K562 (cell line): ENCODE measurements around the gene C19orf12. TPM values are rescaled to one million over a fixed set of nuclear protein-coding genes. Genes with fewer than 3 reads are reported as not detected.
A peak's percentile ranks its signal among the peaks of the same experiment; 100 is the strongest.

Source experiments
- ATAC-seq: fragments of 200-7000 bp; cut with Tn5 transposase; 3 replicates; pipeline ENCODE4 v1.9.1; 2020; ENCODE audit warnings: moderate library complexity
- BruUV-seq: library from RNA; stranded (reverse); fragments of 400-500 nt; replicated peaks from 2 replicates; lab custom pipeline; 2021; lab: Mats Ljungman, UMichigan
- CTCF ChIA-PET: fragments of 300-600 bp; formaldehyde crosslinking; extraction: SDS; loops from one replicate; lab custom pipeline; 2021; ENCODE audit warnings: low intra/inter-chr PET ratio; lab: Yijun Ruan, JAX
- POLR2A ChIA-PET: fragments of 300-600, 350-650 bp; sonication (Branson Sonifier 250); formaldehyde crosslinking; extraction: SDS; loops from one replicate; lab custom pipeline; 2021; ENCODE audit warnings: antibody characterized with exemption, inconsistent platforms; lab: Yijun Ruan, JAX
- DNase-seq, 4 experiments: peaks; one replicate each; pipeline versions ENCODE4 v3.0.0 to v3.0.0-alpha.2; 2011 to 2018; ENCODE audit warnings: low spot score in 3 of 4, mixed read lengths in 3 of 4; ENCODE audit errors: extremely low read depth in 1 of 4
- FAIRE-seq: peaks from 2 replicates; lab custom pipeline; 2011; peaks lifted over from hg19 to GRCh38; lab: Jason Lieb, UNC
- H2AFZ ChIP-seq: 2 replicates; pipeline ENCODE4 v1.6.0; 2011; ENCODE audit warnings: low read depth, low read length, control low read depth, inconsistent platforms
- H3K27ac ChIP-seq: fragments of 200-600 bp; 3 replicates; pipeline ENCODE4 v1.8.0; 2011; ENCODE audit warnings: low read depth, mild to moderate bottlenecking, control low read depth, inconsistent platforms, low read length, moderate library complexity, mixed read lengths; ENCODE audit errors: extremely low read depth
- H3K27me3 ChIP-seq, 2 experiments: fragments of 300-600 bp in 1 of 2; 2 replicates in 1 of 2; 3 replicates in 1 of 2; pipeline versions ENCODE4 v1.6.0 to v1.8.0; 2011; ENCODE audit warnings: inconsistent platforms in 2 of 2, low read length in 2 of 2, mild to moderate bottlenecking in 1 of 2, mixed read lengths in 1 of 2, moderate library complexity in 1 of 2; ENCODE audit not compliant: control insufficient read depth in 2 of 2, insufficient read depth in 2 of 2
- H3K36me3 ChIP-seq: fragments of 300-600 bp; 3 replicates; pipeline ENCODE4 v1.8.0; 2011; ENCODE audit warnings: mild to moderate bottlenecking, low read length, inconsistent platforms; ENCODE audit not compliant: control insufficient read depth, insufficient read depth
- H3K4me1 ChIP-seq, 2 experiments: fragments of 200-600 bp in 1 of 2; replicated peaks in 1 of 2; 2 replicates in 1 of 2; 3 replicates in 1 of 2; pipeline versions ENCODE4 v1.5.1 to v1.8.0; 2011; ENCODE audit warnings: inconsistent platforms in 2 of 2, low read length in 2 of 2, mild to moderate bottlenecking in 1 of 2, mixed read lengths in 1 of 2, moderate library complexity in 1 of 2; ENCODE audit not compliant: control insufficient read depth in 2 of 2, insufficient read depth in 2 of 2
- H3K4me2 ChIP-seq: 2 replicates; pipeline ENCODE4 v1.6.1; 2011; ENCODE audit warnings: low read length, control low read depth, inconsistent platforms, mixed read lengths; ENCODE audit not compliant: insufficient read depth
- H3K4me3 ChIP-seq: fragments of 200-600 bp; sonication (generic), shearing (Covaris generic); 2 replicates; pipeline ENCODE4 v1.5.1; 2016; ENCODE audit warnings: control low read depth, inconsistent platforms
- H3K79me2 ChIP-seq: fragments of 200-600 bp; 3 replicates; pipeline ENCODE4 v1.8.0; 2011; ENCODE audit warnings: low read length, inconsistent platforms; ENCODE audit not compliant: control insufficient read depth, insufficient read depth
- H3K9ac ChIP-seq, 2 experiments: 2 replicates each; pipeline versions ENCODE4 v1.6.0 to v1.6.1; 2011; ENCODE audit warnings: low read depth in 2 of 2, low read length in 2 of 2, control low read depth in 1 of 2, inconsistent platforms in 1 of 2, mild to moderate bottlenecking in 1 of 2, mixed read lengths in 1 of 2; ENCODE audit not compliant: insufficient read depth in 1 of 2
- H3K9me1 ChIP-seq: one replicate; pipeline ENCODE4 v1.6.0; 2011; ENCODE audit warnings: inconsistent platforms, mild to moderate bottlenecking, low read length, moderate library complexity; ENCODE audit not compliant: control insufficient read depth, insufficient read depth
- H3K9me3 ChIP-seq: replicated peaks from 2 replicates; pipeline ENCODE4 v1.5.1; 2011; ENCODE audit warnings: low read depth, low read length, inconsistent platforms; ENCODE audit not compliant: control insufficient read depth, insufficient read depth
- H4K20me1 ChIP-seq: replicated peaks from 2 replicates; pipeline ENCODE4 v1.6.1; 2011; ENCODE audit warnings: low read length, inconsistent platforms, mixed read lengths; ENCODE audit not compliant: control insufficient read depth, insufficient read depth
- CBX3 ChIP-seq, 2 experiments: IDR thresholded peaks; 1 replicate in 1 of 2; 2 replicates in 1 of 2; pipeline ENCODE4 v1.6.1; 2012; ENCODE audit warnings: inconsistent platforms in 2 of 2, low read length in 2 of 2, borderline replicate concordance in 1 of 2, control low read depth in 1 of 2
- GTF2A2 ChIP-seq: IDR thresholded peaks from 2 replicates; pipeline ENCODE4 v1.6.1; 2016; ENCODE audit warnings: mild to moderate bottlenecking, missing genetic modification characterization, missing compliant biosample characterization
- PHF8 ChIP-seq: fragments of 200-600 bp; sonication (generic); IDR thresholded peaks from 2 replicates; pipeline ENCODE4 v1.6.1; 2012; ENCODE audit warnings: mixed run types, mild to moderate bottlenecking, inconsistent platforms, low read length, moderate library complexity, borderline replicate concordance
- TCF3 ChIP-seq: sonication (generic); formaldehyde crosslinking; IDR thresholded peaks from 2 replicates; pipeline ENCODE4 v1.4.0; 2020; ENCODE audit warnings: mild to moderate bottlenecking, missing genetic modification reagents
- YBX1 ChIP-seq: fragments of 450-650 bp; IDR thresholded peaks from 2 replicates; pipeline ENCODE4 v1.7.1; 2016; ENCODE audit warnings: mild to moderate bottlenecking
- WGBS: fragments of 100-300 bp; shearing (Covaris generic); methylation state at CpG from one replicate; pipeline ENCODE4 v1.1.6; 2016; ENCODE audit warnings: low coverage, mixed read lengths; ENCODE audit not compliant: insufficient coverage; ENCODE audit errors: missing lambda C conversion rate; 5-methylcytosine and 5-hydroxymethylcytosine counted together
- in situ Hi-C: fragments of 300-500 bp; cut with MboI; formaldehyde crosslinking; loops from 4 replicates; pipeline ENCODE4 v1.15.0; 2018; ENCODE audit warnings: inconsistent platforms, mixed read lengths
- intact Hi-C: fragments of 100-400 bp; cut with micrococcal nuclease; formaldehyde crosslinking; loops from 2 replicates; pipeline ENCODE4 v1.14.2; 2022
- polyA plus RNA-seq, 8 experiments: library from polyadenylated mRNA; depleted of rRNA in 4 of 8; stranded (reverse) in 5 of 8; unstranded in 3 of 8; fragments of >200 nt; fragmentation: Nextera tagmentation in 2 of 8; fragmentation: Illumina TruSeq in 1 of 8; extraction: Ambion mirVana in 2 of 8; extraction: Trizol in 1 of 8; gene quantifications; 2 replicates each; pipeline versions ENCODE4 v1.2.1 to v1.2.3, GENCODE V29; 2011 to 2014; ENCODE audit warnings: inconsistent platforms in 1 of 8, missing spikeins in 1 of 8
- total RNA-seq, 7 experiments: library from RNA; depleted of rRNA in 6 of 7; stranded (reverse); fragments of >200 nt in 6 of 7; fragmentation: Illumina TruSeq in 2 of 7; extraction: Trizol in 2 of 7; gene quantifications; 2 replicates each; pipeline versions ENCODE4 v1.2.1 to v1.2.3, GENCODE V29; 2011 to 2021; ENCODE audit warnings: low replicate concordance in 1 of 7
- TF ChIP-seq, protein P1 (sequence below): sonication (generic); formaldehyde crosslinking; IDR thresholded peaks from 2 replicates; pipeline ENCODE4 v1.8.1; 2023; ENCODE audit warnings: mild to moderate bottlenecking, missing genetic modification reagents, moderate library complexity
- TF ChIP-seq, protein P2 (sequence below): fragments of 250-450 bp; sonication (Bioruptor Pico); IDR thresholded peaks from 2 replicates; pipeline ENCODE4 v1.4.0; 2020; ENCODE audit warnings: borderline replicate concordance

The C19orf12 gene
- total and polyA plus RNA-seq, 9 of the 15 experiments (the other 6 are each of a cell fraction or from before 2014, with no cell fraction given), result 1.9 to 14.5 (median 10.2) TPM

DNA sequence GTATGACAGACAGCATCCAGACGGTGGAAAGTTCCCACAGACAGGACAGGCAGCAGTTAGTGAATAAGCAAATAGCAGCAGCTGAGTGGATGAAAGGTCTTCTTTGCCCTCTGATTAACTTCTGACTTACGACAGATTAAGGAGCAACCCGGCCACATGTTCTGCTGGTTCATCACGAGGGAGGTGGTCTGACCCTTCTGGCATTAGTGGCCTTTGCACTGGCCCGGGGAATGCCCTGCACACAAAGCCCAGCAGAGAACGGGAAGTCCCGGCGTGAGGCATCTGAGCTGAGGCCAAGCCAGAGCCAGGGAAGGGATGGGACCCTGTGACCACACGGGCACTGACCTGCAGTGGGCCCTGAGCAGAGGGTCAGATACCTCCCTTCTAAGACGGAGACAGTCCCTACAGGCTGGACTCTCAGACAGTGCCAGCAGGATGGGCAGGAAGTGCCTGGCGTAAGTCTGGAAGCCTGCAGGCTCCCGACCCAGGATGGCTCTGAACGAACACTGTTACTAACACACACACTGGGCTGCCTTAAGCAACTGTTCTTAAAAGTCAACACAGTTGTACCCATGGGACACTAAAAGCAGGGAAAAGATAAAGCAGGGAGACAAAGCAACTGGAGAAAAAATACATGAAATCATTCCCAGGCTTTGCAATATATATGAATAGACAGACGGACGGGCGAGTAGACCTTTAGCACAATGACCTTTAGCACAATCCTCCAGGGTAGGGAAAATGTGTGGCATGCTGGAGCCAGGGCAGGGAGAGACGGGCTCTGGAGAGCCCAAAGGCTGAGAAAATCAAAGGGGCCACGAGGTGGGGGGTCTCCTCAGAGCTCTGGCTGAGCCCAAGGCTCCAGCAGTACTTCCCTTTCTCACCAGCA lies 6.3 kb downstream of the C19orf12 start:
- no peak for FAIRE-seq
- no peaks in the 10 kb centered on the region for H3K9me3 ChIP-seq
- no peaks in the 10 kb centered on the region for H3K9me1 ChIP-seq
- H3K4me3 ChIP-seq, result no peak overlapping the region
- peaks cover 4% of the 10 kb centered on the region; the same call in 1 of the 3 replicates for H3K79me2 ChIP-seq
- no peaks in the 10 kb centered on the region for H4K20me1 ChIP-seq
- H3K27ac ChIP-seq, result no peak overlapping the region
- no peak overlapping the region for H3K4me2 ChIP-seq
- no peak for TF ChIP-seq PHF8
- TF ChIP-seq, protein P1, sequence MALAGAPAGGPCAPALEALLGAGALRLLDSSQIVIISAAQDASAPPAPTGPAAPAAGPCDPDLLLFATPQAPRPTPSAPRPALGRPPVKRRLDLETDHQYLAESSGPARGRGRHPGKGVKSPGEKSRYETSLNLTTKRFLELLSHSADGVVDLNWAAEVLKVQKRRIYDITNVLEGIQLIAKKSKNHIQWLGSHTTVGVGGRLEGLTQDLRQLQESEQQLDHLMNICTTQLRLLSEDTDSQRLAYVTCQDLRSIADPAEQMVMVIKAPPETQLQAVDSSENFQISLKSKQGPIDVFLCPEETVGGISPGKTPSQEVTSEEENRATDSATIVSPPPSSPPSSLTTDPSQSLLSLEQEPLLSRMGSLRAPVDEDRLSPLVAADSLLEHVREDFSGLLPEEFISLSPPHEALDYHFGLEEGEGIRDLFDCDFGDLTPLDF (CRISPR knock-in tag), result no peak
- TF ChIP-seq YBX1, result no peak
- TF ChIP-seq, protein P2, sequence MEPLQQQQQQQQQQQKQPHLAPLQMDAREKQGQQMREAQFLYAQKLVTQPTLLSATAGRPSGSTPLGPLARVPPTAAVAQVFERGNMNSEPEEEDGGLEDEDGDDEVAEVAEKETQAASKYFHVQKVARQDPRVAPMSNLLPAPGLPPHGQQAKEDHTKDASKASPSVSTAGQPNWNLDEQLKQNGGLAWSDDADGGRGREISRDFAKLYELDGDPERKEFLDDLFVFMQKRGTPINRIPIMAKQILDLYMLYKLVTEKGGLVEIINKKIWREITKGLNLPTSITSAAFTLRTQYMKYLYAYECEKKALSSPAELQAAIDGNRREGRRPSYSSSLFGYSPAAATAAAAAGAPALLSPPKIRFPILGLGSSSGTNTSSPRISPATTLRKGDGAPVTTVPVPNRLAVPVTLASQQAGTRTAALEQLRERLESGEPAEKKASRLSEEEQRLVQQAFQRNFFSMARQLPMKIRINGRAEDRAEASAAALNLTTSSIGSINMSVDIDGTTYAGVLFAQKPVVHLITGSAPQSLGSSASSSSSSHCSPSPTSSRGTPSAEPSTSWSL (CRISPR knock-in tag), result no peak
- TF ChIP-seq GTF2A2 (tag), result no peak
- TF ChIP-seq TCF3 (CRISPR knock-in tag), result no peak
- TF ChIP-seq CBX3 (IDR thresholded peaks at IDR 0.05; ENCODE audit: borderline replicate concordance in 1 of 2, low read length in 2 of 2), result no peak
- H3K36me3 ChIP-seq, result peaks cover 19% of the 10 kb centered on the region; the same call in 2 of the 3 replicates
- H3K9ac ChIP-seq, result peak overlapping the region in 1 of 2 experiments; percentile 55; a peak in 1 of 4 replicates
- BruUV-seq, result no TSS peak
- H3K4me1 ChIP-seq, result peaks cover 0 to 9% of the 10 kb centered on the region in 2 experiments; a peak in 2 of 5 replicates
- ChIA-PET POLR2A (interaction anchor here (1.2 to 3.6 kb wide), 2 partner anchors 8 to 9 kb away, joined by 4 to 10 read pairs; no protein-coding TSS in a partner anchor), CTCF (no interaction called here)
- intact Hi-C loops (no loop called here), in situ Hi-C loops (no loop called here)
- WGBS, result 77% methylated on average over 17 of the region's 18 CpGs
- no peak for DNase-seq
- no peak for ATAC-seq
- no peak overlapping the region for H2AFZ ChIP-seq
- no peaks in the 10 kb centered on the region for H3K27me3 ChIP-seq
